ENCODE results near the gene NAT8L. TPM values are rescaled to one million over a fixed set of nuclear protein-coding genes. Genes with fewer than 3 reads are reported as not detected.

NAT8L gene
- total RNA-seq, 4 donors from 2014 or later = 7.3 to 39.0 (median 14.1) TPM

DNA sequence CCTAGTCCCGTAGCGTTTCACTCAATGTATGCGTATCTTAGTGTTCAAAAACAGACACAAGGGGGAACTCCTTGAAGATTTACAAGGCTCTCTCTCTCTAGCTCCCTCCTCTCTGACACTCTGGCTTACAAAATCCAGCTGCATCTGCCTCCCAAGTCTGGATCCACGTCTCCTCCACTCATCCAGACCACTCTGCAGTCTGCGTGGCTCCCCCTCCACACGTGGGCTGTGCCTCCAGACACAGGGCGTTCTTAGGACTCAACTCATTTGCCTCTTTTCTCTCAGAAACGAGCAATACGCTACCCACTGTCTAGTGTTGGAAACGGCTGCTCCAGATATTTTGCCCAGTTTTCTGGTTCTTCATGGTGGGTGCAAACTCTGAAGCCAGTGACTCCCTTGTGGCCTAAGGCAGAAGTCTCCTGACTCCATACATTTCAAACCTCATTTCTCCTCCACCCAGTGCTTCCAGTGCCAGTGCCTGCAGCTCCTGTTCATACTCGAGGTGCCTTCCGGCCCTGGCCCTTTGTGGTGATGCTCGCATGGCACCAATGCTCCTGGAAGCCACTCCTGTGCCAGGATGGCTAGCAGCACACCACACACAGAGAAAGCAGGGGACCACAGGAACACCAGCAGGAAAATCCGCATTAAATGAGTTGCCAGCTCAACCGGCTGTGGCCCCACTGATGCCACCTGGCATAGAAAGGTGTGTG lies 24.1 kb downstream of the NAT8L start:
- no peak for DNase-seq (ENCODE audit: low spot score)

DNA sequence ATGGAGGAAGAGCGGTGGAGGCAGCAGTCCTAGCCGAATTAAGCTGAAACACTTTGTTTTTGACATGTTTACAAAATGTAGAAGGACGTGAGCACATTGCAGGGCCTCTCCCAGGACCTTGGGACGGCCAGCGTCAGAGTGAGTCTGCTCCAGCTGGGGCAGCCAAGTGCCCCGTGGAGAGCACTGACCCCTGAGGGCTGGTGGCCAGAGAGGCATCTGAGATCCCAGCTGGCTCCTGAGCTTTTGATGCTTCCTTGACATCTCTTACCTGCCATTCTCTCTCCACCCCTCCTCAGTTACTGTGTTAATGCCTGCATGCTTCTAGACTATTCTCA lies 24.7 kb downstream of the NAT8L start:
- no peak for DNase-seq (ENCODE audit: low spot score)
- TF ChIP-seq, protein P1, sequence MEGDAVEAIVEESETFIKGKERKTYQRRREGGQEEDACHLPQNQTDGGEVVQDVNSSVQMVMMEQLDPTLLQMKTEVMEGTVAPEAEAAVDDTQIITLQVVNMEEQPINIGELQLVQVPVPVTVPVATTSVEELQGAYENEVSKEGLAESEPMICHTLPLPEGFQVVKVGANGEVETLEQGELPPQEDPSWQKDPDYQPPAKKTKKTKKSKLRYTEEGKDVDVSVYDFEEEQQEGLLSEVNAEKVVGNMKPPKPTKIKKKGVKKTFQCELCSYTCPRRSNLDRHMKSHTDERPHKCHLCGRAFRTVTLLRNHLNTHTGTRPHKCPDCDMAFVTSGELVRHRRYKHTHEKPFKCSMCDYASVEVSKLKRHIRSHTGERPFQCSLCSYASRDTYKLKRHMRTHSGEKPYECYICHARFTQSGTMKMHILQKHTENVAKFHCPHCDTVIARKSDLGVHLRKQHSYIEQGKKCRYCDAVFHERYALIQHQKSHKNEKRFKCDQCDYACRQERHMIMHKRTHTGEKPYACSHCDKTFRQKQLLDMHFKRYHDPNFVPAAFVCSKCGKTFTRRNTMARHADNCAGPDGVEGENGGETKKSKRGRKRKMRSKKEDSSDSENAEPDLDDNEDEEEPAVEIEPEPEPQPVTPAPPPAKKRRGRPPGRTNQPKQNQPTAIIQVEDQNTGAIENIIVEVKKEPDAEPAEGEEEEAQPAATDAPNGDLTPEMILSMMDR (IDR thresholded peaks at IDR 0.05) = no peak

More for the DNA sequence above, 24.1 kb downstream of the NAT8L start:
- ATAC-seq (ENCODE audit: low FRiP score) = no peak
- TF ChIP-seq, protein P1 (IDR thresholded peaks at IDR 0.05) = no peak

GRCh38 chr4:2084316-2084715 lies 25.2 kb downstream of the NAT8L start:
- TF ChIP-seq, protein P1 (IDR thresholded peaks at IDR 0.05) = no peak
- DNase-seq (ENCODE audit: low spot score) = no peak
- no peak for ATAC-seq (ENCODE audit: low FRiP score)

More for the DNA sequence above, 24.7 kb downstream of the NAT8L start:
- ATAC-seq (ENCODE audit: low FRiP score) = no peak

DNA sequence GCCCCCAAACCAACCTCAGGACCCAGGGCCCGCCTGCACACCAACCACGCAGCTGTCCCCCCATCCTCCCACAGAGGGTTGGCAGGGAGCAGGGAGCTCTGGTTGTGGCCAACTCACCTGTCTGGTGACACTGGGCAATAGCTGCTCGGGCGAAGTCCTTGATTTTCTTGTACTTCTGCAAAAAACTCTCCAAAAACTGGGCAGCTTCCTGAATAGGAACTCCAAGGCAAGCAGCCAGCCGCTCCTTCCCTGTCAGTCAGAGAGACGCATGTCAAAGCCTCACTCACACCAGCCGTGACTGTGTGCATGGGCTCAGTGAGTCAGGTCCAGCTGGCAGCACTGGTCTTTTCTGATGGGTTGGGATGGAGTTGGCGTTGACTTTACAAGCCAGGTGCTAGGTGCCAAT lies 26.4 kb downstream of the NAT8L start:
- ATAC-seq (ENCODE audit: low FRiP score) (no peak), DNase-seq (ENCODE audit: low spot score) (no peak)
- TF ChIP-seq, protein P1 (IDR thresholded peaks at IDR 0.05) = no peak

DNA sequence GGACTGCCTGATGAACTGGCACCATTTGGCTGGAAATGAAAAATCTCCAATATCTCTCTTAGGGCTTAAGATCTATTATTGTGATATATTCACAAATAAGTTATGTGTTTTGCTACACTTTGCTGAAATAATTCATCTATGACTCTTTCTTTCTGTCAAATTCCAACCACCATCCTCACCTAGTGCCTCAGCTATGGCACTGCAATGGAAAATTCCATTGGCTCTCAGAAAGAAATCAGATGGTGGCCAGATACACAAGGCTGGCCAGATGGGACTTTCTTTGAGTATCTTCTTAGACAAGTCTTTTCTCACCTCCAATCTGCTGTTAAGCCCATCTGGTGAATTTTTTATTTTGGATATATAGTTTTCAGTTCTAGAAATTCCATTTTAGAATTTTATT lies 28.0 kb downstream of the NAT8L start:
- no peak for ATAC-seq (ENCODE audit: low FRiP score)
- TF ChIP-seq, protein P1 (IDR thresholded peaks at IDR 0.05) = no peak
- DNase-seq (ENCODE audit: low spot score) = no peak

DNA sequence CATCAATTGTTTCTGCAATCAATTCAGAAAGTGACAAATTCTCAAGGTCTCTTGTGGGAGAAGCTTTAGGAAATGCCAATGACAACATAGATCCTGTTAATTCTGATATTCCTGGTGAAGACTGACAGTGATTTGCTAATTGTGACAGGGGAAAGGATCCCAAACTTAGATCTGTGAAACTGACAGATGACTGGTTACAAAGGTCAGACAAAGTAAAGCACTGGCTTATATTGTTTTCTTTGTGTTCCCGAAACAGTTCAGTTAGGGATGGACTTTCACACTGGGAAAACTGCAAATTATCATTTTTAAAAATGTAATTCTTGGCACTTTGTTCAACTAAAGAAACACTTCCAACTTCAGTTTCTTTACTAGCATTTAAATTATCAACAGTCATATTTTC lies 30.1 kb downstream of the NAT8L start:
- no peak for ATAC-seq (ENCODE audit: low FRiP score)
- TF ChIP-seq, protein P1 (IDR thresholded peaks at IDR 0.05) = no peak
- no peak for DNase-seq (ENCODE audit: low spot score)

- ATAC-seq (ENCODE audit: low FRiP score) (no peak), DNase-seq (ENCODE audit: low spot score) (no peak)
- TF ChIP-seq, protein P1 (IDR thresholded peaks at IDR 0.05) = no peak
Measured at GRCh38 chr4:2090642-2091041, 31.5 kb downstream of the NAT8L start.
